ENCODE results near the gene STARD10. TPM values are rescaled to one million over a fixed set of nuclear protein-coding genes. Genes with fewer than 3 reads are reported as not detected.

The STARD10 gene
- total and polyA plus RNA-seq, 2 of the 8 experiments (the other 6 are each of a cell fraction or from before 2014, with no cell fraction given): 23.7 to 35.7 TPM

- TF ChIP-seq CTCF (IDR thresholded peaks at IDR 0.05; ENCODE audit: control extremely low read depth in 1 of 3, insufficient read depth in 1 of 3, low read depth in 1 of 3, low read length in 3 of 3): no peak
- TF ChIP-seq FOSL1 (IDR thresholded peaks at IDR 0.05; ENCODE audit: insufficient read depth, low read depth, low read length): no peak
- no peak for TF ChIP-seq TAF1 (IDR thresholded peaks at IDR 0.05; ENCODE audit: low read depth, low read length)
- TF ChIP-seq RAD21 (IDR thresholded peaks at IDR 0.05 in 1 of 2, conservative IDR thresholded peaks at IDR 0.05 in 1 of 2; ENCODE audit: low read depth in 2 of 2, low read length in 2 of 2): no peak
These were observed 16.0 kb downstream of the STARD10 start (continued) for GRCh38 chr11:72777755-72778278.

All from H1 (cell line).